K562 (cell line): ENCODE measurements around the gene RPS27. TPM values are rescaled to one million over a fixed set of nuclear protein-coding genes. Genes with fewer than 3 reads are reported as not detected.

ENCODE experiments used
- ARID2 ChIP-seq: fragments of 450-650 bp; IDR thresholded peaks from 2 replicates; pipeline ENCODE4 v1.6.1; 2017; ENCODE audit warnings: antibody characterized with exemption, mild to moderate bottlenecking
- CHD4 ChIP-seq: fragments of 200-600 bp; sonication (generic); IDR thresholded peaks from 3 replicates; pipeline ENCODE4 v1.6.1; 2012; ENCODE audit warnings: low read depth, mild to moderate bottlenecking, mixed read lengths, low read length, inconsistent platforms; ENCODE audit not compliant: insufficient read depth, insufficient replicate concordance, poor library complexity, severe bottlenecking
- FOXA3 ChIP-seq, 2 experiments: fragments of 450-650 bp in 1 of 2; sonication (generic) in 1 of 2; formaldehyde crosslinking; IDR thresholded peaks in 1 of 2; conservative IDR thresholded peaks in 1 of 2; 2 replicates each; pipeline versions ENCODE4 v1.4.0 to v1.8.0; 2020 to 2022; ENCODE audit warnings: mild to moderate bottlenecking in 2 of 2, missing genetic modification reagents in 1 of 2
- FOXK2 ChIP-seq, 2 experiments: fragments of 450-650 bp; IDR thresholded peaks in 1 of 2; conservative IDR thresholded peaks in 1 of 2; 2 replicates each; pipeline ENCODE4 v1.6.1; 2016; ENCODE audit warnings: low read depth in 2 of 2, mild to moderate bottlenecking in 1 of 2
- HINFP ChIP-seq: fragments of 450-650 bp; conservative IDR thresholded peaks from 2 replicates; pipeline ENCODE4 v1.6.1; 2016; ENCODE audit warnings: missing genetic modification characterization, low read depth, mild to moderate bottlenecking, control low read depth, missing compliant biosample characterization
- HIVEP1 ChIP-seq: fragments of 250-450 bp; sonication (Bioruptor Pico); IDR thresholded peaks from 2 replicates; pipeline ENCODE4 v1.4.0; 2020; ENCODE audit warnings: mild to moderate bottlenecking
- KAT2B ChIP-seq: IDR thresholded peaks from one replicate; pipeline ENCODE4 v1.6.1; 2012; ENCODE audit warnings: low read depth, mild to moderate bottlenecking, control low read depth, inconsistent platforms, low read length, moderate library complexity
- LCOR ChIP-seq: sonication (generic); formaldehyde crosslinking; IDR thresholded peaks from 2 replicates; pipeline ENCODE4 v1.8.0; 2022; ENCODE audit warnings: mild to moderate bottlenecking, missing genetic modification reagents
- MAFG ChIP-seq: fragments of 450-650 bp; conservative IDR thresholded peaks from 2 replicates; pipeline ENCODE4 v1.6.1; 2016; ENCODE audit warnings: missing genetic modification characterization, missing compliant biosample characterization
- MECOM ChIP-seq: fragments of 250-450 bp; sonication (Bioruptor Pico); IDR thresholded peaks from 2 replicates; pipeline ENCODE4 v1.8.0; 2022; ENCODE audit warnings: inconsistent platforms
- MEIS2 ChIP-seq: fragments of 450-650 bp; IDR thresholded peaks from 2 replicates; pipeline ENCODE4 v1.6.1; 2014; ENCODE audit warnings: mild to moderate bottlenecking; ENCODE audit not compliant: partially characterized antibody
- MLLT1 ChIP-seq, 2 experiments: fragments of 450-650 bp; IDR thresholded peaks; 2 replicates each; pipeline ENCODE4 v1.6.1; 2016
- NFE2 ChIP-seq: IDR thresholded peaks from 2 replicates; pipeline ENCODE4 v1.6.1; 2014; ENCODE audit warnings: antibody characterized with exemption, low read depth
- PATZ1 ChIP-seq: fragments of 250-450 bp; sonication (Bioruptor Pico); IDR thresholded peaks from 2 replicates; pipeline ENCODE4 v1.5.0; 2020; ENCODE audit warnings: mild to moderate bottlenecking, borderline replicate concordance
- STAG1 ChIP-seq: sonication (generic); formaldehyde crosslinking; IDR thresholded peaks from 2 replicates; pipeline ENCODE4 v1.5.0; 2020; ENCODE audit warnings: missing genetic modification reagents, borderline replicate concordance
- ZBTB11 ChIP-seq, 3 experiments: fragments of 200-800 bp in 1 of 3; fragments of 250-450 bp in 1 of 3; fragments of 450-650 bp in 1 of 3; sonication (Bioruptor Pico) in 1 of 3; sonication (Bioruptor generic) in 1 of 3; formaldehyde crosslinking in 1 of 3; IDR thresholded peaks; 2 replicates each; pipeline versions ENCODE4 v1.6.1 to v1.8.0; 2016 to 2022; ENCODE audit warnings: mild to moderate bottlenecking in 2 of 3, missing genetic modification characterization in 2 of 3, missing compliant biosample characterization in 1 of 3, moderate library complexity in 1 of 3
- ZBTB26 ChIP-seq: fragments of 450-650 bp; formaldehyde crosslinking; IDR thresholded peaks from 2 replicates; pipeline ENCODE4 v1.4.0; 2022; ENCODE audit warnings: missing genetic modification characterization
- polyA plus RNA-seq, 8 experiments: library from polyadenylated mRNA; depleted of rRNA in 4 of 8; stranded (reverse) in 5 of 8; unstranded in 3 of 8; fragments of >200 nt; fragmentation: Nextera tagmentation in 2 of 8; fragmentation: Illumina TruSeq in 1 of 8; extraction: Ambion mirVana in 2 of 8; extraction: Trizol in 1 of 8; gene quantifications; 2 replicates each; pipeline versions ENCODE4 v1.2.1 to v1.2.3, GENCODE V29; 2011 to 2014; ENCODE audit warnings: inconsistent platforms in 1 of 8, missing spikeins in 1 of 8
- total RNA-seq, 7 experiments: library from RNA; depleted of rRNA in 6 of 7; stranded (reverse); fragments of >200 nt in 6 of 7; fragmentation: Illumina TruSeq in 2 of 7; extraction: Trizol in 2 of 7; gene quantifications; 2 replicates each; pipeline versions ENCODE4 v1.2.1 to v1.2.3, GENCODE V29; 2011 to 2021; ENCODE audit warnings: low replicate concordance in 1 of 7

Gene RPS27
- total and polyA plus RNA-seq, 9 of the 15 experiments (the other 6 are each of a cell fraction or from before 2014, with no cell fraction given): 2,091 to 9,377 (median 6,706) TPM

- TF ChIP-seq MLLT1 (IDR thresholded peaks at IDR 0.05) (peak in 1 of 2 experiments; percentile 63; a peak in 1 of 4 replicates), MEIS2 (no peak), NFE2 (no peak), STAG1 (CRISPR knock-in tag) (no peak), HINFP (tag) (no peak), FOXK2 (conservative IDR thresholded peaks at IDR 0.05 in 1 of 2, IDR thresholded peaks at IDR 0.05 in 1 of 2; ENCODE audit: low read depth in 2 of 2) (no peak), LCOR (CRISPR knock-in tag) (no peak), FOXA3 (CRISPR knock-in tag; conservative IDR thresholded peaks at IDR 0.05 in 1 of 2, IDR thresholded peaks at IDR 0.05 in 1 of 2) (no peak), MECOM (CRISPR knock-in tag) (no peak), KAT2B (no peak), ARID2 (no peak), PATZ1 (CRISPR knock-in tag) (no peak), HIVEP1 (CRISPR knock-in tag) (no peak), CHD4 (no peak), MAFG (tag) (no peak), ZBTB11 (CRISPR knock-in tag; IDR thresholded peaks at IDR 0.05) (peak in 1 of 3 experiments; percentile 48; a peak in 1 of 6 replicates), ZBTB26 (CRISPR knock-in tag) (no peak)
Observed at GRCh38 chr1:153946622-153947241, 43.8 kb upstream of the RPS27 start, which contains the start of gene DENND4B (continued).
